Measurements from ENCODE around the gene SNX32.

DNA sequence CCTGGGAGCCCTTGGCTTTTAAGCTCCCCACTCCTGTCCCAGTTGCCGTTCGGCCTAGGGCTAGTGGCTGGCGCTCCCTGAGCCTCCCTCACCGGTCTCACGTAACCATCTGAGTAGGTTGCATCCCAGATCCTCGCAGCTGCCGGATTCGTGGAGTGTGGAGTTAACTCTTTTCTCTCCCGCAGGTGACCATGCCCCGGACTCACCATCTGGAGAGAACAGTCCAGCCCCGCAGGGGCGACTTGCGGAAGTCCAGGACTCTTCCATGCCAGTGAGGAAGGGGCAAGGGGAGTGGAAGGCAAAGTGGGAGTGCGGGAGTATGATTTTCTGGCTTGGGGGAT is 27.4 kb downstream of the SNX32 start:
- TF ChIP-seq EZH2 (IDR thresholded peaks at IDR 0.05; ENCODE audit: borderline replicate concordance, low read length) = no peak
- TF ChIP-seq, protein P1, sequence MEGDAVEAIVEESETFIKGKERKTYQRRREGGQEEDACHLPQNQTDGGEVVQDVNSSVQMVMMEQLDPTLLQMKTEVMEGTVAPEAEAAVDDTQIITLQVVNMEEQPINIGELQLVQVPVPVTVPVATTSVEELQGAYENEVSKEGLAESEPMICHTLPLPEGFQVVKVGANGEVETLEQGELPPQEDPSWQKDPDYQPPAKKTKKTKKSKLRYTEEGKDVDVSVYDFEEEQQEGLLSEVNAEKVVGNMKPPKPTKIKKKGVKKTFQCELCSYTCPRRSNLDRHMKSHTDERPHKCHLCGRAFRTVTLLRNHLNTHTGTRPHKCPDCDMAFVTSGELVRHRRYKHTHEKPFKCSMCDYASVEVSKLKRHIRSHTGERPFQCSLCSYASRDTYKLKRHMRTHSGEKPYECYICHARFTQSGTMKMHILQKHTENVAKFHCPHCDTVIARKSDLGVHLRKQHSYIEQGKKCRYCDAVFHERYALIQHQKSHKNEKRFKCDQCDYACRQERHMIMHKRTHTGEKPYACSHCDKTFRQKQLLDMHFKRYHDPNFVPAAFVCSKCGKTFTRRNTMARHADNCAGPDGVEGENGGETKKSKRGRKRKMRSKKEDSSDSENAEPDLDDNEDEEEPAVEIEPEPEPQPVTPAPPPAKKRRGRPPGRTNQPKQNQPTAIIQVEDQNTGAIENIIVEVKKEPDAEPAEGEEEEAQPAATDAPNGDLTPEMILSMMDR (conservative IDR thresholded peaks at IDR 0.05 in 1 of 2, IDR thresholded peaks at IDR 0.05 in 1 of 2; ENCODE audit: extremely low read depth in 1 of 2, insufficient read depth in 1 of 2, low read depth in 1 of 2, low read length in 2 of 2) = no peak
